ENCODE results near the gene BNC2.

Gene BNC2

GRCh38 chr9:16598316-16598715, 272.2 kb downstream of the BNC2 start:
- DNase-seq (ENCODE audit: low read depth in 2 of 2), result no peak

- DNase-seq (ENCODE audit: low read depth in 2 of 2), result no peak
Measured at GRCh38 chr9:16597136-16597535, 273.3 kb downstream of the BNC2 start.

- DNase-seq (ENCODE audit: low read depth in 2 of 2), result no peak
Measured at GRCh38 chr9:16595227-16595626, 275.2 kb downstream of the BNC2 start.

GRCh38 chr9:16594787-16595186, 275.7 kb downstream of the BNC2 start:
- no peak for DNase-seq (ENCODE audit: low read depth in 2 of 2)

GRCh38 chr9:16593746-16594145, 276.7 kb downstream of the BNC2 start:
- DNase-seq (ENCODE audit: low read depth in 2 of 2), result no peak

- DNase-seq (ENCODE audit: low read depth in 2 of 2), result no peak
Measured at GRCh38 chr9:16591092-16591491, 279.4 kb downstream of the BNC2 start.

- DNase-seq (ENCODE audit: low read depth in 2 of 2), result no peak
Measured at GRCh38 chr9:16585591-16585990, 284.9 kb downstream of the BNC2 start.

GRCh38 chr9:16579872-16580432, 290.5 kb downstream of the BNC2 start:
- no peak for DNase-seq (ENCODE audit: low read depth in 2 of 2)

GRCh38 chr9:16575986-16576245, 294.6 kb downstream of the BNC2 start:
- no peak for DNase-seq (ENCODE audit: low read depth in 2 of 2)

- DNase-seq (ENCODE audit: low read depth in 2 of 2), result no peak
Measured at GRCh38 chr9:16575142-16575985, 295.1 kb downstream of the BNC2 start.

- no peak for DNase-seq (ENCODE audit: low read depth in 2 of 2)
Measured at GRCh38 chr9:16572005-16572734, 298.3 kb downstream of the BNC2 start.

- DNase-seq (ENCODE audit: low read depth in 2 of 2), result no peak
Measured at GRCh38 chr9:16571127-16571802, 299.2 kb downstream of the BNC2 start.

- DNase-seq (ENCODE audit: low read depth in 2 of 2), result no peak
Measured at GRCh38 chr9:16563446-16563845, 307.0 kb downstream of the BNC2 start.

- no peak for DNase-seq (ENCODE audit: low read depth in 2 of 2)
Measured at GRCh38 chr9:16561121-16561520, 309.3 kb downstream of the BNC2 start.

GRCh38 chr9:16559418-16560188, 310.9 kb downstream of the BNC2 start:
- no peak for DNase-seq (ENCODE audit: low read depth in 2 of 2)

GRCh38 chr9:16555802-16556201, 314.7 kb downstream of the BNC2 start:
- DNase-seq (ENCODE audit: low read depth in 2 of 2), result no peak

- DNase-seq (ENCODE audit: low read depth in 2 of 2), result no peak
Measured at GRCh38 chr9:16553869-16554540, 316.5 kb downstream of the BNC2 start.

- no peak for DNase-seq (ENCODE audit: low read depth in 2 of 2)
Measured at GRCh38 chr9:16552252-16552651, 318.2 kb downstream of the BNC2 start.

- DNase-seq (ENCODE audit: low read depth in 2 of 2), result no peak
Measured at GRCh38 chr9:16551692-16552091, 318.8 kb downstream of the BNC2 start.

GRCh38 chr9:16545639-16546038, 324.8 kb downstream of the BNC2 start:
- DNase-seq (ENCODE audit: low read depth in 2 of 2), result no peak

- DNase-seq (ENCODE audit: low read depth in 2 of 2), result no peak
Measured at GRCh38 chr9:16544842-16545241, 325.6 kb downstream of the BNC2 start.
